ENCODE results near the gene TFIP11.

The TFIP11 gene

DNA sequence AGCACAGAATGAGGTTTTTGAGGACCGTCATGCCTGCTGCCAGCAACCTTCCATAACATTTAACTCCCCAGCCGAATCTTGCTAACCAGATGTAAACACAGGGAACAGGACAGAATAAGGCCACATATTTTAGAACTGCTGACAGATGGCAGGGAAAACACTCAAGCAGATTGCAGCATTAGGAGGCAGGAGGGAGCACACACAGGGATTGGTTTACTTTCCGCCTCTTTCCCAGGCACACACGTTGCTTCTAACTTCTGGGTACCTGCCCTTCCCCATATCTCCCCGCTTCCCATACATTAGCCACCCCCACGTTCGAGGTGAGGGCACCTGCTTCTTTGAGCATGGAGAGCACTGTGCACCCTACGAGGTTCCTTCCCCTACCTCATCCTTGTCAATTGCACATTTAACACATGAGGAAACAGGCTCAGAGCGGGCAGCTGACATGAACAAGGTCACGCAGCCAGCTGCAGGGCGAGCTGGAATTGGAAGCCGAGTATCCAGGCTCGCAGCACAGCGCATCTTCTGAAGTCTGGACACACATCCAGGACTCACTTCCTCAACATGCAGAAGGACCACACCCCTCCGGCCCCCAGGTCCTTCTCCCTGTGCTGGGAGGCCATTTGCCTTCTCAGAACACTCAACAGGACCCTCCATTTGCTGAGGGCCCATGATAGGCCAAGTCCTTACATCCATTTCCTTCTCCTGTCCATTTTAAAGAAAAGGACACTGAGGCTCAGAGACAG, 64.5 kb downstream of the TFIP11 start:
- no peak for DNase-seq (ENCODE audit: low spot score)

DNA sequence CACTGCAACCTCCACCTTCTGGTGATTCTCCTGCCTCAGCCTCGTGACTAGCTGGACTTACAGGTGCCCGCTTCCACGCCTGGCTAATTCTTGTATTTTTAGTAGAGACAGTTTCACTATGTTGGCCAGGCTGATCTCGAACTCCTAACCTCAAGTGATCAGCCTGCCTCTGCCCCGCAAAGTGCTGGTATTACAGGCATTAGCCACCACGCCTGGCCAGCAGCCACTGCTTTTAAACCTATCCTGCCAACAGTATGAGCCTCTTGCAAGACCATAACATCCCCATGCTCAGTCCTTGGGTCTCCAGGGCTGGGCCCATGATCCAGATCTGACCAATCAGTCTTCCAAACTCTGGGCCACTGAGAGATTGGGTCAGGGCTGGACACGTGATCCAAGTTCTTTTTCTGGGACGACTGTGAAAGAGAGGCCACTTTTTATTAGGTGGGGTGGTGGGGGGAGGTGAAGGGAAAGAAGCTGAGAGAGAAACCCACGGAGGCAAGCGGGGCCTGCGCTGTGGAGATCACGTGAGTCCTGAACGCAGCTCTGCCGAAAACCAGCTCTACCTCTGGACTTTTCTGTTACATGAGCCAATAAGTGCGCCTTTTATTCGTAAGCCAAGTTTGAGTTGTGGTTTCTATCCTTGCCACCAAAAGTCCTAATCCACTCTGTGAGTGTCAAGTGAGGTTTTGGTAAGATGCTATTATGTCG, 65.3 kb downstream of the TFIP11 start:
- DNase-seq (ENCODE audit: low spot score) = no peak

DNA sequence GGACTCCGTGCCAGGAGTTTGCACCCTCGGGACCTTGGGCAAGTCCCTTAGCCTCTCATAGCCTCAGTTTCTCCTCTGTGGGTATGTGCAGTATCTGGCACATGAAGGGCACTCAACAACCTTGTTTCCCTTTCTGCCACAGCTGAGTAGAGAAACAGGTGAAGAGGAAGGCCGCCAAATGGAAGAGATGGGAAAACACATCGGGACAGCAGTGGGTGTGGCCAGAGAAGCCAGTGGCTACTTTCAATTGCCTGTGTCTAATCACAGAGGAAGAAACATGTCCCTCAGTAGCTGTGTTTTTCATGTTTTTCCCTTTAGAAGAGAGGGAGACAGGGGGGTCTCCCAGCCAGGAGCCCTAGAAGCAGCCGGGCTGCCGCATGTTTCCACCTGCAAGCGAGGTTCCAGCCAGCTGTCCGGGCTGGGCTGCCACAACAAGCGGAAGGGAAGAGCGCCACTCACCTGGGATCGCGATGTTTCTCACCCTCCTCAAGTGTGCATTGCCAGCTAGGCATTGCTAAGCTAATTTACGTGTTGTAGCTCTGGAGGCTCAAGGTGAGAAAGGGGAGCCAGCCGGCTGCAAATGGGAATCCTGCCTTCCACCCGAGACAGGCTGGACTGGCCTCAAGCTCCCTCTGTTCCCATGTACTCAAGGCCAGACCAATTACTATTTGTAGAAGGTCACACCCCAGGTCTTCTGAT, 66.5 kb downstream of the TFIP11 start:
- no peak for DNase-seq (ENCODE audit: low spot score)

DNA sequence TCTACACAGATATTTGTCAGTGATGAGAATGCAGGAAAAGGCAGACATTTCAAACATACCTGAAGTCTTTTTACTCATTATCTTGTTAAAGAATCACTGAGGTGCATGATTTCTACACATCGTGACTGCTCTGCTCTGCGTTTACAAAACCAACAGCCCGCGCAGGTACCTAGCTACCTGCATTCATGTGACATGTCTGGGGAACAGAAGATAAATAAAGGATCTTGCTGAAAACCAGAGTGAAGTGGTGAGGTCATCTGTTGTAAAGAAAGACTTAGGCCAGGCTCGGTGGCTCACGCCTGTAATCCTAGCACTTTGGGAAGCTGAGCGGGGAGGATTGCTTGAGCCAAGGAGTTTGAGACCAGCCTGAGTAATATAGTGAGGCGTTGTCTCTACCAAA, 67.5 kb downstream of the TFIP11 start:
- DNase-seq (ENCODE audit: low spot score) = no peak

DNA sequence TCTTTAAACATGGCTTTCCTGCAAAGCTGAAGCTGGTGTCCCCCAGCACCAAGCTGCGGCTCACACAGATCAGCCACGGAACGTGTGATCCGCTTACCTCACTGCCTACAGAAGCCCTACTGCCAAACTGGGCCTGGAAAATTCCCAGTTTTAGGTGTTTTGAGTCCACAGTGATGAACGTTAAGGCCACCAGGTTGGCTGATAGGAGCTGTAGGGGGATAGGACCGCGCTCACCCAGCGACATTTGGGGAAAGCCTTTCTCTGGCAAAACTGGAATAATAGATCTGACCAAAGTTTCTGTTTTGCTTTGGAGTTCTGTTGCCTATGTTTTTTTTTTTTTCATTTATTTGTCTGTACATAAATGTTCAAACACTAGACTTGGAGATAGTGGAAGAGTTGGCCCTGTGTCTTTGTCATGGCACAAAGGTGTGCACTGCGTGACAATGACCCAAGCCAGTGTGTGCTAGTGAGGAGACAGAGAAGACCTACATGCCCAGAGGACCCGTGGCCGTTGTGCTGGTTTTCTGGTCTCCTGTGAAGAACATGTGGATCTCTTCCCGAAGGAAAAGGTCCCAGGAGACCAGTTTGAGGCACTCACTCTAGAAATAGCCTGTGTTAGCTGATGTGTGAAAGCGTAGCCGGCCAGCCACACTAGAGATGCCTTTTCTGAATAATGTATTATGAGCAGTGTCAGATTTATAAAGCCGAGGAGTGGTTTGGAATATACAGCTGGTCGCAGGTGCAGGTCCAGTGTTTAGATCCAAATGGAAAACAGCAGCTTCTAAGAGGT, 68.2 kb downstream of the TFIP11 start:
- no peak for DNase-seq (ENCODE audit: low spot score)

- no peak for DNase-seq (ENCODE audit: low spot score)
Measured at GRCh38 chr22:26442086-26442756, 70.1 kb downstream of the TFIP11 start.

Data from HuH-7 (cell line).